Measurements from ENCODE around the gene SAMD14. TPM values are rescaled to one million over a fixed set of nuclear protein-coding genes. Genes with fewer than 3 reads are reported as not detected.

SAMD14 gene
- total and polyA plus RNA-seq, 4 donors = 3.3 to 6.2 (median 4.2) TPM

DNA sequence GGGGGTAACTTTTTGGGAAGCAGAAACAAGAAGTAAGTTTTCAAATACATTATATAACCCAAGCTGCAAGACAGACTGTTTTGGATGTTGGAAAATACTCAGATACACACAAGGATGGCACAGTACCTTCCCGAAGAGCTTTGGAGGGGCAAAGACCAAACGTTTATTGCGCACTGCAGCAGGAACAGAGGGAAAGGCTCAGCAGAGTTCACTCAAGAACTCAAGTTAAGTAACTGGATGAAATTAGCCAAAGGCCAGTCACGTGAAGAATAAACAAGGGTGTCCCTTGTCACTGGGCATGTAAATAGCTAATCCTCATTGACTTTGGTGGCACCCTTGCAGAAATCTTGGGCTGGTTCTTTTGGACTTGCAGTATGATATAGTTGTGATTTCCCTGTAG is 32.0 kb downstream of the SAMD14 start:
- no peak overlapping the region for H3K4me3 ChIP-seq
- TF ChIP-seq, protein P1, sequence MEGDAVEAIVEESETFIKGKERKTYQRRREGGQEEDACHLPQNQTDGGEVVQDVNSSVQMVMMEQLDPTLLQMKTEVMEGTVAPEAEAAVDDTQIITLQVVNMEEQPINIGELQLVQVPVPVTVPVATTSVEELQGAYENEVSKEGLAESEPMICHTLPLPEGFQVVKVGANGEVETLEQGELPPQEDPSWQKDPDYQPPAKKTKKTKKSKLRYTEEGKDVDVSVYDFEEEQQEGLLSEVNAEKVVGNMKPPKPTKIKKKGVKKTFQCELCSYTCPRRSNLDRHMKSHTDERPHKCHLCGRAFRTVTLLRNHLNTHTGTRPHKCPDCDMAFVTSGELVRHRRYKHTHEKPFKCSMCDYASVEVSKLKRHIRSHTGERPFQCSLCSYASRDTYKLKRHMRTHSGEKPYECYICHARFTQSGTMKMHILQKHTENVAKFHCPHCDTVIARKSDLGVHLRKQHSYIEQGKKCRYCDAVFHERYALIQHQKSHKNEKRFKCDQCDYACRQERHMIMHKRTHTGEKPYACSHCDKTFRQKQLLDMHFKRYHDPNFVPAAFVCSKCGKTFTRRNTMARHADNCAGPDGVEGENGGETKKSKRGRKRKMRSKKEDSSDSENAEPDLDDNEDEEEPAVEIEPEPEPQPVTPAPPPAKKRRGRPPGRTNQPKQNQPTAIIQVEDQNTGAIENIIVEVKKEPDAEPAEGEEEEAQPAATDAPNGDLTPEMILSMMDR (IDR thresholded peaks at IDR 0.05; ENCODE audit: control extremely low read depth, extremely low read depth) = no peak
- H3K36me3 ChIP-seq (ENCODE audit: control insufficient read depth in 4 of 4, insufficient read depth in 4 of 4, low read length in 4 of 4) = peaks cover 4 to 25% (median 16%) of the 10 kb centered on the region in 4 donors
- no peak overlapping the region for H3K27ac ChIP-seq (ENCODE audit: low read depth in 1 of 2, low read length in 1 of 2)
- no peaks in the 10 kb centered on the region for H3K9me3 ChIP-seq (ENCODE audit: control insufficient read depth in 4 of 4, insufficient read depth in 3 of 4, low read length in 3 of 4)
- ATAC-seq (ENCODE audit: insufficient read depth, low FRiP score) (no peak), DNase-seq (no peak)
- 83 to 94% methylated on average over 4 of the region's 4 CpGs for WGBS, 2 donors
- no peak overlapping the region for H3K9ac ChIP-seq (ENCODE audit: insufficient read depth in 1 of 2, low read length in 2 of 2)
- H3K27me3 ChIP-seq (ENCODE audit: control insufficient read depth in 3 of 3, insufficient read depth in 3 of 3, low read length in 2 of 3) = no peaks in the 10 kb centered on the region
- peaks cover 4 to 23% (median 14%) of the 10 kb centered on the region in 5 donors for H3K4me1 ChIP-seq (ENCODE audit: control insufficient read depth in 5 of 5, insufficient read depth in 5 of 5, low read length in 5 of 5)

DNA sequence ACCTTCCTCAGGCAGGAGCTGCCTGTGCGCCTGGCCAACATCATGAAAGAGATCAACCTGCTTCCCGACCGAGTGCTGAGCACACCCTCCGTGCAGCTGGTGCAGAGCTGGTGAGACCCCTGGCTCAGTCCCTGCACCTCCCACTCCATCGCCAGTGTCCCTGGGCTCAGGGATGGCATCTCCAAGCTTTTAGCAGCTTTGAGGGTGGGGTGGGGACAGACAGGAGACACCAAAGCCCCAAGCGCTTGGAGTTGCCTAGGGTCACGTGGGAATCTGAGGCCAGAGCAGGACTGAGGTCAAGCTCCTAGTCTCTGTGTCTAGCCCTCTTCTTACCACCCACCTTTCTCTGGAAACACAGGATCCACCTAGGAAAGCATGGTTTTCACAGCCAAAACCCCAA is 32.5 kb downstream of the SAMD14 start:
- H3K9me3 ChIP-seq (ENCODE audit: control insufficient read depth in 4 of 4, insufficient read depth in 3 of 4, low read length in 3 of 4) = no peaks in the 10 kb centered on the region
- H3K4me3 ChIP-seq = no peak overlapping the region
- ATAC-seq (ENCODE audit: insufficient read depth, low FRiP score) (no peak), DNase-seq (no peak)
- H3K27me3 ChIP-seq (ENCODE audit: control insufficient read depth in 3 of 3, insufficient read depth in 3 of 3, low read length in 2 of 3) = no peaks in the 10 kb centered on the region
- H3K36me3 ChIP-seq (ENCODE audit: control insufficient read depth in 4 of 4, insufficient read depth in 4 of 4, low read length in 4 of 4) = peaks cover 4 to 25% (median 16%) of the 10 kb centered on the region in 4 donors
- no peak overlapping the region for H3K27ac ChIP-seq (ENCODE audit: low read depth in 1 of 2, low read length in 1 of 2)
- peaks cover 4 to 23% (median 12%) of the 10 kb centered on the region in 5 donors for H3K4me1 ChIP-seq (ENCODE audit: control insufficient read depth in 5 of 5, insufficient read depth in 5 of 5, low read length in 5 of 5)
- TF ChIP-seq, protein P1 (IDR thresholded peaks at IDR 0.05; ENCODE audit: control extremely low read depth, extremely low read depth) = no peak
- 92 to 93% methylated on average over 7 of the region's 7 CpGs for WGBS, 2 donors
- no peak overlapping the region for H3K9ac ChIP-seq (ENCODE audit: insufficient read depth in 1 of 2, low read length in 2 of 2)

DNA sequence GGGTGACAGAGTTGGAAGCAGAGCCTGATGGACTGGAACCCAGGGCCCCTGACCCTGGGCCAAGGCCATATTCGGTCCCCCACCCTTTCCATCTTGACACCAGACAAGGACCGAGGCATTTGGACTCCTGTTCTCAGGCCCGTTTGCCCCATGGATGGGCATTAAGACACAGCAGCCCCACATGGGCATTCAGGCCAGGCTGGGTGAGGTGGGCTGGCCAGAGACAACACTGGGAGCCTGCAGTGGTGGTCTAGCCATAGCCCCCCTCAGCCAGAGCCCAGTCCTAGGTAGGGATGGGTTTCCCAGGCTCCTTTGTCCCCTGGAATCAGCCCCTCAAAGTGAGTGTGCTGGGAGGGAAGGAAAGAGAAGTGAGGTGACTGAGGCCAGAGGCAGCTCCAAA is 33.2 kb downstream of the SAMD14 start:
- Histone ChIP-seq H3K4me1 (ENCODE audit: control insufficient read depth in 5 of 5, insufficient read depth in 5 of 5, low read length in 5 of 5) (peaks cover 4 to 25% (median 12%) of the 10 kb centered on the region in 5 donors), H3K4me3 (no peak overlapping the region), H3K27ac (ENCODE audit: low read depth in 1 of 2, low read length in 1 of 2) (peak overlapping the region; percentile 14 to 95), H3K9me3 (ENCODE audit: control insufficient read depth in 4 of 4, insufficient read depth in 3 of 4, low read length in 3 of 4) (no peaks in the 10 kb centered on the region), H3K9ac (ENCODE audit: insufficient read depth in 1 of 2, low read length in 2 of 2) (no peak overlapping the region), H3K36me3 (ENCODE audit: control insufficient read depth in 4 of 4, insufficient read depth in 4 of 4, low read length in 4 of 4) (peaks cover 4 to 25% (median 15%) of the 10 kb centered on the region in 4 donors), H3K27me3 (ENCODE audit: control insufficient read depth in 3 of 3, insufficient read depth in 3 of 3, low read length in 2 of 3) (no peaks in the 10 kb centered on the region)
- TF ChIP-seq, protein P1 (IDR thresholded peaks at IDR 0.05; ENCODE audit: control extremely low read depth, extremely low read depth) = no peak
- 83% methylated on average over 3 of the region's 3 CpGs for WGBS, 2 donors
- no peak for ATAC-seq (ENCODE audit: insufficient read depth, low FRiP score)
- no peak for DNase-seq

DNA sequence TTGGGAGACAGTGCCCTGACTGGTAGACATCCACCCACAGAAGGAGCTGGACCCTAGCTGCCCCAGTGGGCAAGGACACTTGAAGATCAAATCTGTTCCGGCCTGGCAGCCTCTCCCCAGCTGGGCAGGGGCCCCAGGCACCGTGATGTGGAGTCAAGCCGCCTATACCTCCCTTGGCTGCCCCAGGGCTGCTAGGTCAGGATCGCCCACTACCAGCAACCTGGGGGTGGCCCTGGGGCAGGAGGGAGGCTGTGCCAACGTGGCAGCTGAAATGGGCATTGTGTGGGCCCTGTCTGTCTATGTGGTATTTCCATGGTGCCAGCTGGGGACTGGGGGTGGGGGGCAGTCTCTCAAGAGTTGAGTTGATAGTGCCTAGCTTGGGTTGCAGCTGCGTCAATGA is 33.9 kb downstream of the SAMD14 start:
- no peak for ATAC-seq (ENCODE audit: insufficient read depth, low FRiP score)
- Histone ChIP-seq H3K9me3 (ENCODE audit: control insufficient read depth in 4 of 4, insufficient read depth in 3 of 4, low read length in 3 of 4) (no peaks in the 10 kb centered on the region), H3K9ac (ENCODE audit: insufficient read depth in 1 of 2, low read length in 2 of 2) (peak overlapping the region; percentile 37 to 82), H3K4me3 (peak overlapping the region; percentile 81), H3K36me3 (ENCODE audit: control insufficient read depth in 4 of 4, insufficient read depth in 4 of 4, low read length in 4 of 4) (peaks cover 4 to 22% (median 13%) of the 10 kb centered on the region in 4 donors), H3K4me1 (ENCODE audit: control insufficient read depth in 5 of 5, insufficient read depth in 5 of 5, low read length in 5 of 5) (peaks cover 4 to 27% (median 8%) of the 10 kb centered on the region in 5 donors), H3K27ac (ENCODE audit: low read depth in 1 of 2, low read length in 1 of 2) (peak overlapping the region; percentile 87 to 95), H3K27me3 (ENCODE audit: control insufficient read depth in 3 of 3, insufficient read depth in 3 of 3, low read length in 2 of 3) (no peaks in the 10 kb centered on the region)
- no peak for DNase-seq
- TF ChIP-seq, protein P1 (IDR thresholded peaks at IDR 0.05; ENCODE audit: control extremely low read depth, extremely low read depth) = no peak
- 27 to 39% methylated on average over 6 of the region's 6 CpGs for WGBS, 2 donors

All from lung (tissue), 12 donors.